AG10803 (cell line): Measurements from ENCODE around the gene NFIC.

ENCODE experiments used
- DNase-seq: peaks from one replicate; pipeline ENCODE4 v3.0.0; 2010; ENCODE audit warnings: low read depth
- H3K4me3 ChIP-seq: 2 replicates; pipeline ENCODE4 v1.5.1; 2011; ENCODE audit warnings: mild to moderate bottlenecking, low read length, control low read depth
- CTCF ChIP-seq: conservative IDR thresholded peaks from 2 replicates; pipeline ENCODE4 v1.5.1; 2011; ENCODE audit warnings: mild to moderate bottlenecking, low read length, control low read depth, inconsistent platforms

NFIC gene

DNA sequence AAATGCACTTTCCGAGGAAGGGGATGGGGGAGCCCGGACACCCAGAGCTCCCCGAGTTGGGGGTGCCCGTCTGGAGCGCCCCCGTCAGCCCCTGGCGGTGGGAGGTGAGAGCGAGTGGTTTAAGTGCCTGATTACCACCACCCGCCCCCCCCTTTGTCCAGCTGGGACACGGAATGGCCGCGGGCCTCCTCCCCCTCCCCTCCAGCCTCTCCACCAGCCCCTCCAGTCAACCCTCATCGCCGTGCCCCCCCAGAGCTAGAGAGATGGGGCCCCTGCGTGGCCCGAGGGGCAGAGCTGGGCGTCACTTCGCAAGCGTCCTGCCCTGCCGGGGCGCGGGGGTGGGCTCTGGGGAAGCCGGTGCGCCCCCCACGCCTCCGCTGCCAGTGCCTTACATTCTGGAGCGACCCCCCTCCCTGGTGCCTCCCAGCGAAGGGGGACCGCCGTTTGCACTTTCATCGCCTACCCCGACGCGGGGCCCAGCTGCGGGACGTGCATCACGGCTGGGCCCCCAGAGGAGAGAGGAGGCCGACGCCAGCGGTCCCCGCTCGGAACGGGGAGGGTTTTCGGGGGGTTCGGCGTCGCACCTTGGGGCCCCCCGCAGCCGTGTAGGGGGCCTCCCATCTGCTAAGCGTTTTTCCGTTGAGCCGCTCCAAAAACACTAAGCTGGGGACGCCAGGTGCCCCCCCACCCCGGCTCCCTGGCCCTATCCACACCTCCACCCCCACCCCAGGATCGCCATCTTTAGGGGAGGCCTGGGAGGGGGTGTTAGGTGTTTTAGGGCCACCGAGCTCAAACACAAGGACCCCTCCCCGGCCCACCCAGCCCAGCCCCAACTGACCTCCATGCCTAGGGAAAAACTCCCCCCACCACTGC lies 97.6 kb downstream of the NFIC start:
- TF ChIP-seq CTCF = no peak
- H3K4me3 ChIP-seq = no peak overlapping the region
- DNase-seq = no peak

GRCh38 chr19:3464587-3465235 lies 98.3 kb downstream of the NFIC start:
- no peak for DNase-seq
- no peak for TF ChIP-seq CTCF
- no peak overlapping the region for H3K4me3 ChIP-seq

- no peak for DNase-seq
- no peak for TF ChIP-seq CTCF
Observed at GRCh38 chr19:3465552-3465951, 99.2 kb downstream of the NFIC start.

GRCh38 chr19:3466635-3467034 lies 100.3 kb downstream of the NFIC start:
- H3K4me3 ChIP-seq = no peak overlapping the region
- TF ChIP-seq CTCF = no peak
- DNase-seq = no peak

More at GRCh38 chr19:3465552-3465951, 99.2 kb downstream of the NFIC start:
- no peak overlapping the region for H3K4me3 ChIP-seq

DNA sequence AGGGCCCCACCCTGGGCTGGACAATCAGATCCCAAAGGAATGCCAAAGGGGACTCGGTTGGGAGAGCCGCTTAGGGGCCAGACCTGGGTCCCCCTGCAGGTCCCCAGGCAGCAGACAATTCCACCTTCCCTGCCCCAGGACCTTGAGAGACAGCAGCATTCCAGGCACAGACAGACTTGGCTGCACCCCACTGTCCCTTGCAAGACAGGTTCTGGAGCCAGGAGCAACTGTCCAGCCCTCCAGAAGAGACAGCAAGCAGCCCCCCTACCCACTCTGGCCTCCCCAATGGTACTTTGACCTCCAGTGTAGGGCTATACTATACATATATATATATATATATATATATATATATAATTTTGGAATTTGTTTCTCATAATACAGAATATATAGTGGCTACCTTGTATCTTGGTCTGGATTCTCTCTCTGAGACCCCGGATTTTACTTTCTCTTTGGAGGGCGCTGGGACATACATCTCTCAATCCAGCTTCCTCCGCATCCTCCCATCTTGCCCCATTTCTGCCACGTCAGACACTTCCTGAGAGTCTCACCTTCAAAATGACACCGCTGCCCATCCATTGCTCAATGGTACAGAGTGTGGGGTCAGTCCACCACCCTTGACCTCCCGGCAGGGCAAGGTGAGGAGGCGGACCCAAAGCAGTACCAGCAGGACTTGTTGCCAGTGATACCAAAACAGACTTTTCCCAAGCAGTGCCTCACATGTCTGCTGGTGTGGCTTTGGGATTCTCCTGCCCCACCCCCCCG lies 101.2 kb downstream of the NFIC start:
- no peak for DNase-seq
- no peak overlapping the region for H3K4me3 ChIP-seq
- TF ChIP-seq CTCF = no peak

- DNase-seq = no peak
- H3K4me3 ChIP-seq = no peak overlapping the region
- TF ChIP-seq CTCF = no peak
Observed at GRCh38 chr19:3468211-3468610, 101.8 kb downstream of the NFIC start.
